Suprapubic skin (tissue), 4 donors: ENCODE results near the gene VWA3B. TPM values are rescaled to one million over a fixed set of nuclear protein-coding genes. Genes with fewer than 3 reads are reported as not detected.

Experiments
- DNase-seq, 2 donors: peaks; one replicate each; pipeline ENCODE4 v3.0.0-alpha.2; 2019; ENCODE audit warnings: low spot score in 2 of 2
- H3K27ac ChIP-seq: fragments of 200-600 bp; sonication (generic); one replicate; pipeline ENCODE4 v1.5.1; 2019
- H3K27me3 ChIP-seq: fragments of 200-600 bp; sonication (generic); one replicate; pipeline ENCODE4 v1.5.1; 2019
- H3K36me3 ChIP-seq: fragments of 200-600 bp; sonication (generic); one replicate; pipeline ENCODE4 v1.5.1; 2019
- H3K4me1 ChIP-seq: fragments of 200-600 bp; sonication (generic); one replicate; pipeline ENCODE4 v1.5.1; 2019
- H3K4me3 ChIP-seq: fragments of 200-600 bp; sonication (generic); one replicate; pipeline ENCODE4 v1.5.1; 2019; ENCODE audit warnings: mild to moderate bottlenecking
- H3K9me3 ChIP-seq: fragments of 200-600 bp; sonication (generic); one replicate; pipeline ENCODE4 v1.5.1; 2019
- EP300 ChIP-seq: sonication (generic); formaldehyde crosslinking; IDR thresholded peaks from one replicate; pipeline ENCODE4 v1.6.1; 2017; ENCODE audit warnings: antibody characterized with exemption
- POLR2A ChIP-seq, 2 donors: fragments of 450-650 bp; IDR thresholded peaks; one replicate each; pipeline ENCODE4 v1.6.1; 2017; ENCODE audit warnings: antibody characterized with exemption in 2 of 2, mild to moderate bottlenecking in 2 of 2, moderate library complexity in 2 of 2
- POLR2AphosphoS5 ChIP-seq, 3 donors: sonication (generic); formaldehyde crosslinking; IDR thresholded peaks; one replicate each; pipeline ENCODE4 v1.6.1; 2017; ENCODE audit warnings: antibody characterized with exemption in 3 of 3
- WGBS: methylation state at CpG from one replicate; pipeline ENCODE4 v1.1.5; 2018; 5-methylcytosine and 5-hydroxymethylcytosine counted together
- total RNA-seq, 4 donors: library from RNA; depleted of rRNA; stranded (reverse); fragments of >200 nt; gene quantifications; one replicate each; pipeline ENCODE4 v1.1.0, GENCODE V29; 2016
- TF ChIP-seq, protein P1 (sequence below), 2 donors: fragments of 200-600 bp in 1 of 2; fragments of 450-650 bp in 1 of 2; sonication (generic) in 1 of 2; IDR thresholded peaks; one replicate each; pipeline ENCODE4 v1.5.1; 2016 to 2019; ENCODE audit warnings: antibody characterized with exemption in 2 of 2, mild to moderate bottlenecking in 1 of 2, moderate library complexity in 1 of 2

VWA3B gene
- total RNA-seq, 4 donors from 2014 or later = not detected

DNA sequence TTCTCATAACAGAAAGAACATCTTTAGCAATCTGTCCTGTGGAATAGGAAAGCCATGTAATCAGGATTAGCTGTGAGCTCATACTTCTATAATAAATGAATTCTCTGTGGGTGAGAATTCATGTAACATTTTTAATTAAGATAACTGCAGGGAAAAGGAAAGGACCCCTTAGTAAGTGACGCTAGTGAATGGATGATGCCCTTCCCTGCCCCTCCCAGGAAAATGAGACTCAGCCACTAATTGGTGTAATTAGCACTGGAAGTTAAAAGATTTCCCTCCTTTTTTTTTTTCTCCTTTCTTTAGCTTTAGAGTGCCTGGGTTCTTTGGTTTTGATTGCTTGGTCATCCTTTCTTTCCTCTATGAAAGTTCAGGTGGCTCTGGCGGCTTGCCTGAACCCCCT lies 90.3 kb downstream of the VWA3B start:
- Histone ChIP-seq H3K9me3 (no peaks in the 10 kb centered on the region), H3K27ac (no peak overlapping the region), H3K36me3 (no peaks in the 10 kb centered on the region), H3K27me3 (peaks cover 14% of the 10 kb centered on the region), H3K4me3 (no peak overlapping the region), H3K4me1 (no peaks in the 10 kb centered on the region)
- no peak for DNase-seq
- 47% methylated on average over 2 of the region's 2 CpGs for WGBS
- TF ChIP-seq POLR2AphosphoS5 (IDR thresholded peaks at IDR 0.05) (no peak), POLR2A (IDR thresholded peaks at IDR 0.05) (no peak), EP300 (no peak)
- TF ChIP-seq, protein P1, sequence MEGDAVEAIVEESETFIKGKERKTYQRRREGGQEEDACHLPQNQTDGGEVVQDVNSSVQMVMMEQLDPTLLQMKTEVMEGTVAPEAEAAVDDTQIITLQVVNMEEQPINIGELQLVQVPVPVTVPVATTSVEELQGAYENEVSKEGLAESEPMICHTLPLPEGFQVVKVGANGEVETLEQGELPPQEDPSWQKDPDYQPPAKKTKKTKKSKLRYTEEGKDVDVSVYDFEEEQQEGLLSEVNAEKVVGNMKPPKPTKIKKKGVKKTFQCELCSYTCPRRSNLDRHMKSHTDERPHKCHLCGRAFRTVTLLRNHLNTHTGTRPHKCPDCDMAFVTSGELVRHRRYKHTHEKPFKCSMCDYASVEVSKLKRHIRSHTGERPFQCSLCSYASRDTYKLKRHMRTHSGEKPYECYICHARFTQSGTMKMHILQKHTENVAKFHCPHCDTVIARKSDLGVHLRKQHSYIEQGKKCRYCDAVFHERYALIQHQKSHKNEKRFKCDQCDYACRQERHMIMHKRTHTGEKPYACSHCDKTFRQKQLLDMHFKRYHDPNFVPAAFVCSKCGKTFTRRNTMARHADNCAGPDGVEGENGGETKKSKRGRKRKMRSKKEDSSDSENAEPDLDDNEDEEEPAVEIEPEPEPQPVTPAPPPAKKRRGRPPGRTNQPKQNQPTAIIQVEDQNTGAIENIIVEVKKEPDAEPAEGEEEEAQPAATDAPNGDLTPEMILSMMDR (IDR thresholded peaks at IDR 0.05) = no peak

DNA sequence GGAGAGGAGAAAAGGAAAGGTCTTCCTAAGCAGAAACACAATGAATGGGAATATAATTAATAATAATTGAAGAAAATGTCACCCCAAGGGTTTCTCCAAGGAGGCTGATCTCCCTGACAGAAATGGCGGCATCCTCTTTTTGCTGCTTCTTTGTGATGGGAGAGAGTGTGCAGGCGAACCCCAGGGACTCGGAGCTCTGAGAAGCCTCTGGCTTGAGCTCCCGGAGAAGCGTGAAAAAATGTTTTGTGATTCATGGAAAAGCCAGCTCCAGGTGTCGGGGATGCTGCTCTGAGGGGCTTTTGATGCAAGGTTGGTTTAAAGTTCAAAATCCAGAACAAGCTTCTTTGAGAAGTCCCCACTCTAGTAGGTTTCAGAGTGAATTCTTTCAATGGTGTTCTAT lies 91.0 kb downstream of the VWA3B start:
- Histone ChIP-seq H3K27me3 (peaks cover 14% of the 10 kb centered on the region), H3K9me3 (no peaks in the 10 kb centered on the region), H3K27ac (no peak overlapping the region), H3K4me3 (no peak overlapping the region), H3K4me1 (no peaks in the 10 kb centered on the region), H3K36me3 (no peaks in the 10 kb centered on the region)
- TF ChIP-seq EP300 (no peak), POLR2AphosphoS5 (IDR thresholded peaks at IDR 0.05) (no peak), POLR2A (IDR thresholded peaks at IDR 0.05) (no peak)
- TF ChIP-seq, protein P1 (IDR thresholded peaks at IDR 0.05) = no peak
- 82% methylated on average over 6 of the region's 6 CpGs for WGBS
- no peak for DNase-seq

DNA sequence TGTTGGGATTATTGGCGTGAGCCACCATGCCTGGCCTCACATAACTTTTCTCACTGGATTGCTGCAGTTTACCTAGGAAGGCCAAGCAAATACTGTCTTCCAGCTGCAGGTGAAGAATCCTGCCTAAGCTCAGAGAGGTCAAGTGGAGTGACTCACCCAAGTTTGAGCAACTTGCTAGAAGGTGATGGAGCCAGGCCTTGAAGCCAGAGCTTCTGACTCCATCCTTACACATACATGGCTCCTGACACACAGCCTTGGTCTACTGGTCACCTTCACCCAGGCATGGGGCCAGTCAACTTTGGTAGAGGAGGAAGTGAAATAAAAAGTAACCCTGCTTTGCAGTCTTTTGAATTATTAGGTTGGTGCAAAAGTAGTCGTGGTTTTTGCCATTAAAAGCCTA lies 93.5 kb downstream of the VWA3B start:
- Histone ChIP-seq H3K36me3 (no peaks in the 10 kb centered on the region), H3K27me3 (peaks cover 14% of the 10 kb centered on the region), H3K4me1 (no peaks in the 10 kb centered on the region), H3K4me3 (no peak overlapping the region), H3K9me3 (no peaks in the 10 kb centered on the region), H3K27ac (no peak overlapping the region)
- DNase-seq = no peak
- TF ChIP-seq POLR2AphosphoS5 (IDR thresholded peaks at IDR 0.05) (no peak), POLR2A (IDR thresholded peaks at IDR 0.05) (no peak), EP300 (no peak)
- TF ChIP-seq, protein P1 (IDR thresholded peaks at IDR 0.05) = no peak
- WGBS = 97% methylated on average over 2 of the region's 2 CpGs

DNA sequence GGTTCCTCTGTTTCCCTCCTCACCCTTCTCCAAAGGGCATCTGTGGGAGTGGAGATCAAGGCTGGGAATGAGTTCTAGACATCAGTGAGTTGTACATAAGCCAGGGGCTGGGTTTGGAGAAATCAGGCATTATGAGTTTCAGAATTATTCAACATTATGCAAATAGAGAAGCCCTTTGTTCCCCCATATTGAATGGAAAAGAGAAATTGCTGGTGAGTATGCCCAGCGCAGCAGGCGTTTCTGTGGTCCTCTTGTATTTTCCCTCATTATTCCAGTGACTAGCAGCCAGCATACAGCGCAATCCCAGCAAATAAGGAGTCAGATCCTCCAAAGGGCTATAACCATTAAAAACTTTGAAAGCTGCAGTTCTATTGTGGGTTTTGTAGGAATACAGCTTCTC lies 94.4 kb downstream of the VWA3B start:
- no peak for DNase-seq
- Histone ChIP-seq H3K27me3 (peaks cover 14% of the 10 kb centered on the region), H3K4me1 (no peaks in the 10 kb centered on the region), H3K27ac (no peak overlapping the region), H3K4me3 (no peak overlapping the region), H3K36me3 (no peaks in the 10 kb centered on the region), H3K9me3 (no peaks in the 10 kb centered on the region)
- no peak for TF ChIP-seq POLR2AphosphoS5 (IDR thresholded peaks at IDR 0.05)
- TF ChIP-seq EP300 = no peak
- TF ChIP-seq POLR2A (IDR thresholded peaks at IDR 0.05) = no peak
- TF ChIP-seq, protein P1 (IDR thresholded peaks at IDR 0.05) = no peak
- WGBS = 95% methylated on average over 3 of the region's 3 CpGs

DNA sequence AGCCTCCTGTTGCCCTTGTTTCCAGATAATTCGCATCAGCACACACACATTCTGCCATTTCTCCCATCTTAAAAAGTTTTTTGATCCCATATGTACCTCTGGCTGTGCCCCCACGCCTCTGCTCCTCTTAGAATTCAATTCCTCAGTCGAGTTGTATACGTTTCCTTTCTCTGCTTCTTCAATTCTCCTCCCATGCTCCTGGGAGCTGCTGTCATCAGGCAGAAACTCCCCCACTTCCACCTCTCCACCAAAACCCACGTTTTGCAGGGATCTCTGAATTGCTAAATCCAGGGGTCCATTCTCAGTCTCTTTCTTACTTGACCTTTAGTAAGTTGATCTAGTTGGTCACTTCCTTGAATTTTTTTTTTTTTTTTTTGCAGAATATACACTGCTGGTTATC lies 98.8 kb downstream of the VWA3B start:
- no peak for DNase-seq
- TF ChIP-seq POLR2A (IDR thresholded peaks at IDR 0.05) (no peak), POLR2AphosphoS5 (IDR thresholded peaks at IDR 0.05) (no peak), EP300 (no peak)
- TF ChIP-seq, protein P1 (IDR thresholded peaks at IDR 0.05) = no peak
- WGBS = 77% methylated on average over 5 of the region's 5 CpGs
- Histone ChIP-seq H3K4me1 (no peaks in the 10 kb centered on the region), H3K9me3 (no peaks in the 10 kb centered on the region), H3K4me3 (no peak overlapping the region), H3K36me3 (no peaks in the 10 kb centered on the region), H3K27ac (no peak overlapping the region), H3K27me3 (no peaks in the 10 kb centered on the region)
